Thymus (tissue), 11 donors: Measurements from ENCODE around the gene FGD4. TPM values are rescaled to one million over a fixed set of nuclear protein-coding genes. Genes with fewer than 3 reads are reported as not detected.

Experiments used
- DNase-seq, 9 donors: peaks; one replicate each; pipeline ENCODE4 v3.0.0-alpha.2; 2013; ENCODE audit warnings: low spot score in 9 of 9, low read depth in 6 of 9, missing footprints in 1 of 9
- H3K27ac ChIP-seq, 2 donors: one replicate each; pipeline ENCODE4 v1.5.1; 2013; ENCODE audit warnings: control low read depth in 1 of 2, low read depth in 1 of 2, low read length in 1 of 2, mild to moderate bottlenecking in 1 of 2, moderate library complexity in 1 of 2
- H3K27me3 ChIP-seq, 2 donors: one replicate each; pipeline ENCODE4 v1.5.1; 2013; ENCODE audit warnings: low read length in 1 of 2; ENCODE audit not compliant: control insufficient read depth in 2 of 2, insufficient read depth in 1 of 2
- H3K36me3 ChIP-seq, 2 donors: one replicate each; pipeline ENCODE4 v1.5.1; 2013; ENCODE audit warnings: low read length in 1 of 2, mild to moderate bottlenecking in 1 of 2, moderate library complexity in 1 of 2; ENCODE audit not compliant: control insufficient read depth in 2 of 2, insufficient read depth in 2 of 2
- H3K4me1 ChIP-seq, 2 donors: one replicate each; pipeline ENCODE4 v1.5.1; 2013; ENCODE audit warnings: low read length in 2 of 2; ENCODE audit not compliant: control insufficient read depth in 2 of 2, insufficient read depth in 2 of 2
- H3K4me3 ChIP-seq, 2 donors: one replicate each; pipeline ENCODE4 v1.5.1; 2013; ENCODE audit warnings: low read length in 2 of 2, control low read depth in 1 of 2, mild to moderate bottlenecking in 1 of 2
- H3K9me3 ChIP-seq, 2 donors: one replicate each; pipeline ENCODE4 v1.5.1; 2013; ENCODE audit warnings: low read length in 1 of 2, mild to moderate bottlenecking in 1 of 2; ENCODE audit not compliant: control insufficient read depth in 2 of 2, insufficient read depth in 1 of 2
- WGBS: extraction: QIAGEN DNeasy Blood & Tissue Kit; methylation state at CpG from one replicate; pipeline ENCODE4 v1.1.7; 2013; 5-methylcytosine and 5-hydroxymethylcytosine counted together
- polyA plus RNA-seq: library from polyadenylated mRNA; stranded (reverse); fragments of 200-250 nt; gene quantifications from one replicate; pipeline ENCODE4 v1.2.3, GENCODE V29; 2013
- total RNA-seq: library from RNA; stranded (reverse); fragments of 120-200 nt; gene quantifications from one replicate; pipeline ENCODE4 v1.2.4, GENCODE V29; 2013
- donor health status: healthy.

FGD4 gene
- total and polyA plus RNA-seq, 2 donors = 3.3 to 3.6 TPM

DNA sequence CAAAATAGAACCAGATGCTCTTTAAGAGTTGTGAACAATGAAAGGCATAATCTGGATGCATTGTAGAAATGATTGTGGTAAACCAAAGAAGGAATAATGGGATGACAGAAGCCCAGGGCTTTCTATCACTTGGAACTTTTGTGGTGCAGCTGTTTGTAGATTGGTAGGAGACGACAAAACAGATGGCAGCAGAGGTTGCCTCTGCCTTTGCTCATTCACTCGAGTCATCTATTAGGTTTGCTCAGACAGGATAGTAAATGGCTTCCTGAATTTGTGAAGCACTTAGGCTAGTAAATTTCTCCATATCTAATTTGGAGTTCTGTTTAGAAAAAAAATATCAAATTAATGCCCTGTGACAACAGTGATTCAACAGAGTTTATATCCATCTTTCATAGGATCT lies 78.4 kb downstream of the FGD4 start:
- WGBS = 64% methylated on average over 2 of the region's 2 CpGs
- Histone ChIP-seq H3K4me1 (no peaks in the 10 kb centered on the region), H3K9me3 (no peaks in the 10 kb centered on the region), H3K36me3 (no peaks in the 10 kb centered on the region), H3K4me3 (no peak overlapping the region), H3K27me3 (no peaks in the 10 kb centered on the region), H3K27ac (no peak overlapping the region)
- DNase-seq = no peak

DNA sequence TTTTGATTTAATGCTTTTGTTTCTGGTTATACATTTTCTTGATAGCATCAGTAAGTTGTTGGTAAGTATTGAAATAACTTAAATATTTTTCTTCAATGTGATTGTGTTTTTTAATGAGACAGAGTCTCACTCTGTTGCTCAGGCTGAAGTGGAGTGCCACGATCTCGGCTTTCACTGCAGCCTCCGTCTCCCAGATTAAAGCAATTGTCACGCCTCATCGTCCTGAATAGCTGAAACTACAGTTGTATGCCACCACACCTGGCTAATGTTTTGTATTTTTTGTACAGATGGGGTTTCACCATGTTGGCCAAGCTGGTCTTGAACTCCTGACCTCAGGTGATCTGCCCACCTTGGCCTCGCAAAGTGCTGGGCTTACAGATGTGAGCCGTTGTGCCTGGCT lies 78.8 kb downstream of the FGD4 start:
- Histone ChIP-seq H3K27ac (no peak overlapping the region), H3K27me3 (no peaks in the 10 kb centered on the region), H3K9me3 (no peaks in the 10 kb centered on the region), H3K36me3 (no peaks in the 10 kb centered on the region), H3K4me3 (no peak overlapping the region), H3K4me1 (no peaks in the 10 kb centered on the region)
- no peak for DNase-seq
- WGBS = 97% methylated on average over 7 of the region's 7 CpGs

DNA sequence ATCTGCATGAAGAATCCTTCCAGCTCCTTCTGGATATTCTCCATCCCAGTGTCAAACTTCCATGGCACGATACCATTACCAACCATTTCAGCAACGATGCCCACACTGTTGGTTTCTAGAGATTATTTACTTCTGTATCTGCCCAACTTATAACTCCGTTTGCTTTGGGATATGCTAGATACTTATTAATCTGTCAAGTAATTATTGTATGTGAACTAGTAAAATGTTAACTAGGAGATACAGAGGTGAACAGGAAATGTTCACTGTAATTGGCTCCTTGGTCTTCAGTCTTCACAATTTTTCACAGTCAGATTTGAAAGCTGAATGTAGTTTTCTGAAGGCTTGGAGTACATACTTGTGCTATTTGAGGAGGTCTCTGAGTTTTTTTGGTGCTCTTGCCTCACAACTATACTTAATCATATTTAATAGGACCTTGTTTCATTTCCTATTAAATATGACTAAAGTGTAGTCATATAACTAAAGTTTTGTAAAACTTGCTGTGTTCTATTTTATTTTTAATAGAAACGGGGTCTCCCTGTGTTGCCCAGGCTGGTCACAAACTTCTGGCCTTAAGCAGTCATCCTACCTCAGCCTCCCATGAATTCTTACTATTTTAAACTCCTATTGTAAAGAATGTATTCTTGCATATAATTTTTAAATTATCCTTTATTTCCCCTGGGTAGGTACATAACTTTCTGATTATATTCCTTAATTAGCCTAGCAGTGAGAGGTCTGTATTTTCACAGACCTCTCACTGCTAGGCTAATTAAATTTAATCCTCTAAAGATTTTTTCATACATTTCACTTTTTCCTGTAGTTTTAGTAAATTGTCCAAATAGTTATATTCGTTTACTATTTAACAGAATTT lies 79.7 kb downstream of the FGD4 start:
- Histone ChIP-seq H3K4me3 (no peak overlapping the region), H3K36me3 (no peaks in the 10 kb centered on the region), H3K9me3 (no peaks in the 10 kb centered on the region), H3K4me1 (no peaks in the 10 kb centered on the region), H3K27me3 (no peaks in the 10 kb centered on the region), H3K27ac (no peak overlapping the region)
- 96% methylated on average over 5 of the region's 5 CpGs for WGBS
- DNase-seq = no peak

DNA sequence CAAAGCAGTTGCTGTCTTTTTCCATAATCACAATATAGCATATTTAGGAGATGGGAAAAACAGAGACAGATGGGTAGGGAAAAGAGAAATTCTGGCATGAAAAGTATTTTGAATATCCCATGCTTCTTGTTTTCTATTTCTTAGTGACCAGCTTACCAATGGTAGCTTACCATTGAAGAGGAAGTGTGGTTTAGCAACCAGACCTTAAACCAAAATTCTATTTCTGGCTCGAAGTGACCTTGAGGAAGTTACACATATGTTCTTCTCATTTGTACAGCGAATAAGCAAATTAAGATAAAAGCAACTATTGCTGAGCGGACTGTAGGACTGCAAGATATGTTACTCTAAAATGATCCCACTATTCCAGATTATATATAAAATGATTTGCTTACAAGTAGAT lies 82.9 kb downstream of the FGD4 start:
- H3K27me3 ChIP-seq = no peaks in the 10 kb centered on the region
- no peaks in the 10 kb centered on the region for H3K9me3 ChIP-seq
- no peak for DNase-seq
- no peak overlapping the region for H3K27ac ChIP-seq
- H3K4me3 ChIP-seq = no peak overlapping the region
- WGBS = 45% methylated on average over 3 of the region's 3 CpGs
- no peaks in the 10 kb centered on the region for H3K4me1 ChIP-seq
- H3K36me3 ChIP-seq = no peaks in the 10 kb centered on the region

DNA sequence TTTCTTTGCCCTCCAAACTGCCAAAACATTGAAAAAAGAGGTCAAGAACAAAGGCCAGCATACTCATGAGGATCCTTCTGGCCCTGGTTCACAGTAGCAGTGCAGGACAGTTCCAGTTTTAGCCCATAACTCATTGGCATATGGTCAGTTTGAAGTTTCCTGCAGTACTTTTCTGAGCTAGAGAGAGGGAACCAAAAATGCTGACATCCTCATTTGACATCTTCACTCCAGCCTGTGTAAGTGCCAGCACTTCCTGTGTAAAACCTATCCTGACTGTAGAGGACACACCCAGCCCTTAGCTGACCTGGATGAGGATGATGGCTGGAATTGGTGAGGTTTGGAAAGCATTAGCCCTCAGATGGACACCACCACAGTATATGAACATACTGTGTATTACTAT lies 84.1 kb downstream of the FGD4 start:
- no peaks in the 10 kb centered on the region for H3K9me3 ChIP-seq
- H3K4me1 ChIP-seq = no peaks in the 10 kb centered on the region
- no peak overlapping the region for H3K27ac ChIP-seq
- no peak overlapping the region for H3K4me3 ChIP-seq
- no peak for DNase-seq
- no peaks in the 10 kb centered on the region for H3K36me3 ChIP-seq
- no peaks in the 10 kb centered on the region for H3K27me3 ChIP-seq

DNA sequence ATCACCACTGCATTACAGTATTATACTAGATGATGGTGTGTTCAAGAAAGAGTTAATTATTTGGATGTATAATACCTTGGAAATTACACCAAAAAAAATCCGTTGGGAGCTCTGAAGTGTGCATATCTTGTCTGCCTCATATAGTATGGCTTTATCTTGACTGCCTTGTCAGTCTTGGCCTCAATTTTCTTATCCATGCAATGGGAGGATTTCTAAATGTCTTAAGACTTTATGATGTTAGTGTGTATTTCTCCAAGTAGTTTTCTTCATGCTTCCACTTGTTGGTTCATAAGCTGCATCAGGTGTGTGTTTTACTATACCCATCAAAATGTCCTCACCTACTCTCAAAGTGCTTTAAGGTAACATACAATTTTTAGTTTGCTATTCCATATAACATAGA lies 84.6 kb downstream of the FGD4 start:
- no peak for DNase-seq
- H3K4me3 ChIP-seq = no peak overlapping the region
- H3K4me1 ChIP-seq = no peaks in the 10 kb centered on the region
- no peaks in the 10 kb centered on the region for H3K36me3 ChIP-seq
- no peak overlapping the region for H3K27ac ChIP-seq
- WGBS = 96% methylated on average over 1 of the region's 1 CpG
- H3K27me3 ChIP-seq = no peaks in the 10 kb centered on the region
- no peaks in the 10 kb centered on the region for H3K9me3 ChIP-seq

DNA sequence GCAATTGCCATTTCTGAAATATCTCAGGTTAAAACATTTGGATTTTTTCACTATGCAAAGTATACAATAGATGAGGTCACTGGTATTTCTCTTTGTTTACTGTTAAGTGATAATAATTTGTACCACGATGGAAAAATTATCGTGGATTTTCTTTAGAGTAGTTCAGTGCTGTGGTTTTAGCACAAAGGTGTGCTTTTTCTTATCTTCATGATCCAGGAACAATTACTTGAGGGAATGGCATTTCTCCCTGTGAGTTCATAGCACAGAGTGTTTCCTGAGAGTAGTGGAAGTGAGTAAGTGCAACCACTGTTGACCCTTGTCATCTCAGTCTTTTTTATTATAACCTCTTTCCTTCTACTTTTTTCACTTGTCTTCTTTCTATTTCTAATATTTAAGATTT lies 86.8 kb downstream of the FGD4 start:
- 3% methylated on average over 2 of the region's 2 CpGs for WGBS
- Histone ChIP-seq H3K4me3 (no peak overlapping the region), H3K9me3 (no peaks in the 10 kb centered on the region), H3K27ac (no peak overlapping the region), H3K4me1 (no peaks in the 10 kb centered on the region), H3K27me3 (no peaks in the 10 kb centered on the region), H3K36me3 (no peaks in the 10 kb centered on the region)
- DNase-seq = no peak

DNA sequence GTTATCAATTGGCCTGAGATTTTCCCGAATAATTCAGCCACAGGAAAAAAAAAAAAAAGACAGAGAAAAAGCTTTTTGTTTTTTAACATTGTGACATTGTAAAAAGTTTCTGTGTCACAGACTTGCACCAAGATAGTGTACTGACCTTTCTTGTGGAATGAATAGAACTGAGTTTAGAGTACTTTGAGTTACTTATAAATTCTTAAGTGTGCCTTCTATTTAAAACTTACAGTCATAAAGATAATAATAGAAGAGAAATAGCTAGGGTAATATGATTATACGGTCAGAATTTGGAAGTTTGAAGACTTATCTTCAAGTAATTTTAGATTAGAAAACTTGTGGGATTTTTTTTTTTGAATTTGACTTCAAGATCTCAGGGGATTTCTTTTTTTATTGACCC lies 88.8 kb downstream of the FGD4 start:
- WGBS = 96% methylated on average over 2 of the region's 2 CpGs
- DNase-seq = no peak
- H3K27ac ChIP-seq = no peak overlapping the region

DNA sequence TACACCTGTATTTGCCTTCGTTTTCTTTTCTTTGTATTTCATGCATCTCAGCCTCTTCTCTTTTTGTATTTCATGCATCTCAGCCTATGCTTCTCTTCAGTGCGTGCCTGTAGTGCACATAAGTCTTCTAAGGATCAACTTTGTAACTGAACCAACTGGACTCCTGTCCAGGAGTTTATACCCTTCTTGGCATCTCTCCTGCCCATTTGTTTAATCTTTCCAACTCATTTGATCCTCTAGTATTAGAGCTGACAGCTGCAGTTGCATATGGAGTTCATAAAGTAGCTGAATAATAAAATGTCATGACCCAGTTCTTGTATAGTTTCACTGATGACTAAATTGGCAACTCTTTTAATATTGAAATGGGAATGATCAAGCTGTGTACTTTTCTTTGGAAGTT lies 89.7 kb downstream of the FGD4 start:
- Histone ChIP-seq H3K4me1 (peaks cover 0 to 8% of the 10 kb centered on the region in 2 donors), H3K27ac (no peak overlapping the region), H3K9me3 (no peaks in the 10 kb centered on the region), H3K4me3 (no peak overlapping the region), H3K36me3 (no peaks in the 10 kb centered on the region), H3K27me3 (no peaks in the 10 kb centered on the region)
- no peak for DNase-seq
- 52% methylated on average over 2 of the region's 2 CpGs for WGBS

More for the DNA sequence above, 88.8 kb downstream of the FGD4 start:
- Histone ChIP-seq H3K4me1 (peaks cover 0 to 1% of the 10 kb centered on the region in 2 donors), H3K9me3 (no peaks in the 10 kb centered on the region), H3K36me3 (no peaks in the 10 kb centered on the region), H3K27me3 (no peaks in the 10 kb centered on the region), H3K4me3 (no peak overlapping the region)
